Measurements from ENCODE around the gene NUBPL.
"Not testable (repeated sequence)": the region's sequence is repeated elsewhere in the genome, so short reads cannot be mapped to it uniquely, and the experiment has no call there.

The NUBPL gene

GRCh38 chr14:31813724-31814490 lies 252.7 kb downstream of the NUBPL start:
- DNase-seq (ENCODE audit: low read depth), result not testable (repeated sequence)

GRCh38 chr14:31819281-31819680 lies 258.1 kb downstream of the NUBPL start:
- no peak for DNase-seq (ENCODE audit: low read depth)

- no peak for DNase-seq (ENCODE audit: low read depth)
Measured at GRCh38 chr14:31825459-31825858, 264.3 kb downstream of the NUBPL start.

GRCh38 chr14:31827325-31827724 lies 266.1 kb downstream of the NUBPL start:
- no peak for DNase-seq (ENCODE audit: low read depth)

- peak; percentile 96 for DNase-seq (ENCODE audit: low read depth)
Measured at GRCh38 chr14:31828946-31829868, 268.0 kb downstream of the NUBPL start.

GRCh38 chr14:31834616-31835015 lies 273.4 kb downstream of the NUBPL start:
- peak; percentile 76 for DNase-seq (ENCODE audit: low read depth)

GRCh38 chr14:31835049-31835448 lies 273.8 kb downstream of the NUBPL start:
- peak; percentile 7 for DNase-seq (ENCODE audit: low read depth)

- DNase-seq (ENCODE audit: low read depth), result no peak
Measured at GRCh38 chr14:31837031-31837430, 275.8 kb downstream of the NUBPL start.

GRCh38 chr14:31842899-31843298 lies 281.7 kb downstream of the NUBPL start:
- DNase-seq (ENCODE audit: low read depth), result peak; percentile 51

GRCh38 chr14:31843361-31844091 lies 282.3 kb downstream of the NUBPL start:
- peak; percentile 55 for DNase-seq (ENCODE audit: low read depth)

- DNase-seq (ENCODE audit: low read depth), result no peak
Measured at GRCh38 chr14:31854508-31855075, 293.4 kb downstream of the NUBPL start.

- DNase-seq (ENCODE audit: low read depth), result peak; percentile 25
Measured at GRCh38 chr14:31855262-31855661, 294.1 kb downstream of the NUBPL start.

- DNase-seq (ENCODE audit: low read depth), result not testable (repeated sequence)
Measured at GRCh38 chr14:31856003-31856402, 294.8 kb downstream of the NUBPL start.

GRCh38 chr14:31858868-31859267 lies 297.7 kb downstream of the NUBPL start:
- DNase-seq (ENCODE audit: low read depth), result peak; percentile 62

GRCh38 chr14:31864937-31865855 lies 304.0 kb downstream of the NUBPL start:
- DNase-seq (ENCODE audit: low read depth), result no peak

- no peak for DNase-seq (ENCODE audit: low read depth)
Measured at GRCh38 chr14:31867570-31867969, 306.4 kb downstream of the NUBPL start.

GRCh38 chr14:31868096-31868495 lies 306.9 kb downstream of the NUBPL start:
- DNase-seq (ENCODE audit: low read depth), result not testable (repeated sequence)

GRCh38 chr14:31876741-31877140 lies 315.5 kb downstream of the NUBPL start:
- DNase-seq (ENCODE audit: low read depth), result no peak

- peak; percentile 85 for DNase-seq (ENCODE audit: low read depth)
Measured at GRCh38 chr14:31877255-31877798, 316.1 kb downstream of the NUBPL start.

GRCh38 chr14:31879661-31880348 lies 318.6 kb downstream of the NUBPL start:
- no peak for DNase-seq (ENCODE audit: low read depth)
